ENCODE data around the gene MICAL2. TPM values are rescaled to one million over a fixed set of nuclear protein-coding genes. Genes with fewer than 3 reads are reported as not detected.

The MICAL2 gene
- total and polyA plus RNA-seq, 12 donors: 8.4 to 80.5 (median 34.1) TPM

DNA sequence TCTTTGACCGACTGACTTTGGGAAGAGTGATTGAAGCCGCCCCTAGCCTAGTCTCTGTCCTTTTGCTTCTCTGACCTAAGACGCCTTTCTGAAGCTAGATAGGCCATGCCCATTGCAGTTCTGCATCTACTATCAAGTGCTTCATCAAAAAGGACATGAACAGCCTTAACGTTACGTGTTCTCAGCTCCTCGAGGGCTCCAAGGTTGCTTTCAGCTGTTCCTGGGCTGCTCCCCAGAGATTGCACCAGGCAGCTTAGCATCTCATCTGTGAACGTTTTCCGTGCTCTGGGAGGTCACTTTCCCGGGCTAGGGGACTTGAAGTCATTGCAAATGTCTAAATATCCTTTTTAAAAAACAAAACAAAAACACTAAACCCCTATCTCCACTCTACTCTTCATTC, 13.9 kb downstream of the MICAL2 start:
- H3K4me1 ChIP-seq (replicated peaks in 1 of 2): peaks cover 0 to 28% of the 10 kb centered on the region in 2 donors
- TF ChIP-seq, protein P1, sequence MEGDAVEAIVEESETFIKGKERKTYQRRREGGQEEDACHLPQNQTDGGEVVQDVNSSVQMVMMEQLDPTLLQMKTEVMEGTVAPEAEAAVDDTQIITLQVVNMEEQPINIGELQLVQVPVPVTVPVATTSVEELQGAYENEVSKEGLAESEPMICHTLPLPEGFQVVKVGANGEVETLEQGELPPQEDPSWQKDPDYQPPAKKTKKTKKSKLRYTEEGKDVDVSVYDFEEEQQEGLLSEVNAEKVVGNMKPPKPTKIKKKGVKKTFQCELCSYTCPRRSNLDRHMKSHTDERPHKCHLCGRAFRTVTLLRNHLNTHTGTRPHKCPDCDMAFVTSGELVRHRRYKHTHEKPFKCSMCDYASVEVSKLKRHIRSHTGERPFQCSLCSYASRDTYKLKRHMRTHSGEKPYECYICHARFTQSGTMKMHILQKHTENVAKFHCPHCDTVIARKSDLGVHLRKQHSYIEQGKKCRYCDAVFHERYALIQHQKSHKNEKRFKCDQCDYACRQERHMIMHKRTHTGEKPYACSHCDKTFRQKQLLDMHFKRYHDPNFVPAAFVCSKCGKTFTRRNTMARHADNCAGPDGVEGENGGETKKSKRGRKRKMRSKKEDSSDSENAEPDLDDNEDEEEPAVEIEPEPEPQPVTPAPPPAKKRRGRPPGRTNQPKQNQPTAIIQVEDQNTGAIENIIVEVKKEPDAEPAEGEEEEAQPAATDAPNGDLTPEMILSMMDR (IDR thresholded peaks at IDR 0.05): no peak
- TF ChIP-seq POLR2A (IDR thresholded peaks at IDR 0.05): no peak
- H3K36me3 ChIP-seq (replicated peaks in 1 of 2): no peaks in the 10 kb centered on the region
- intact Hi-C loops (cut with DNase I): no loop called here
- no peak for DNase-seq
- no peaks in the 10 kb centered on the region for H3K9me3 ChIP-seq (replicated peaks in 1 of 3)
- no peaks in the 10 kb centered on the region for H3K27me3 ChIP-seq
- H3K4me3 ChIP-seq: no peak overlapping the region
- H3K27ac ChIP-seq: peak overlapping the region in 2 of 5 donors; percentile 39 to 54
- 60 to 76% (median 72%) methylated on average over 9 of the region's 9 CpGs for WGBS, 4 donors

DNA sequence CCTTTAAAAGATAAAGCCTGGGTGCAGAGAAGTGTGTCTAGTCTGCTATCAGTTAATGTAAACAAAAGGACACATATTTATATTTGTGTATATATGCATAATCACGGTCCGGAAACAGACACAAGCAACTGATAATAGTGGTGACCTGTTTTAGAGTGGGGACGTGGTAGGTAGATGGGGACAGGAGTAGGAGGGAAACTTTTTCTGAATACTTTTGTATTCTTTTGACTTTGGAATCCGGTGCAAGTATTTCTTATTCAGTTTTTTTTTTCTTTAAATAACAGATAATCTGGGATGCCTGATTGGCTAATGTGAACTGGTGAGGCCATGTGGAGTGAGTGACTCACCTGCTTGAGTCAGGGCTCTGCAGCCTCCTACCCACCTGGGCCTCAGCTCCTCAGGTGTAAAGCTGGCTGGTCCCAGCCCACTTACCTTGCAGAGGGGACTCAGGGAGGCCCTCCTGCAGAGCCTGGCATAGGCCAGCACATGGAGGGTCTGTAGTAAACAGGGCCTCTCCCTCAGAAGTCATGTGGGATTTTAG, 15.3 kb downstream of the MICAL2 start:
- WGBS, 4 donors: 70 to 85% (median 80%) methylated on average over 4 of the region's 4 CpGs
- no peak for DNase-seq
- no peaks in the 10 kb centered on the region for H3K36me3 ChIP-seq (replicated peaks in 1 of 2)
- TF ChIP-seq POLR2A (IDR thresholded peaks at IDR 0.05): no peak
- TF ChIP-seq, protein P1 (IDR thresholded peaks at IDR 0.05): no peak
- H3K9me3 ChIP-seq (replicated peaks in 1 of 3): no peaks in the 10 kb centered on the region
- H3K27ac ChIP-seq: no peak overlapping the region
- H3K4me3 ChIP-seq: no peak overlapping the region
- no peaks in the 10 kb centered on the region for H3K27me3 ChIP-seq
- intact Hi-C loops (cut with DNase I): no loop called here
- H3K4me1 ChIP-seq (replicated peaks in 1 of 2): peaks cover 0 to 25% of the 10 kb centered on the region in 2 donors

DNA sequence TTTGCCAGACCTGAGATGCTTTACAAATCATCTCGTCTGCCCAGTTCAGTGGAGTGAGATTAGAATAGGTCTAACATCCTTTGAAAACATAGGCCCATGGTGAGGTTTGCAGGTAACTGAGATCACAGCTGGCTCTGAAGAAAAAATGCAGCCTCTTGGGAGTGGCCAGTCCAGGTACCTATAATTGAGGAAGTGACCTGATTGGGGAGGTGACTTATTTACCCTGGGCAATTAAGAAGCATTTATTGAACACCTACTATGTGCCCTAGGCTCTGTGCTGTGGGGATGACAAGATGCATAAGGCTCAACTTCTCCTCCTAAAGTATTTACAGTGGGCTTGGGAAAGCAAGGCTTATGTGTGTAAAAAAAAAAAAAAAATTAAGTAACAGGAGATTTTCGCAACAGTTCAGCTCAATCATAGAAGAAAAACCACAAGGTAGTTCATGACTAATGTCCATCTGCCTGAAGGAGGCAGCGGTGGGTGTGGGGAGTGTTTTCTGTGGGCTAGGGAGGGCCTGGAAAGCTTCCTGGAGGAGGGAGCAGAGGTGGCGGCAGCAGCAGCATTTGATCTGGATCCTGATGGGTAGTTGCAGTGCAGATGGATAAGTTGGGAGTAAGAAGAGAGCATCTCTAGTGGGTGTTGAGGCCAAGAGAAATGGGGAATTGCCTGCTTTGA, 16.1 kb downstream of the MICAL2 start:
- intact Hi-C loops (cut with DNase I): no loop called here
- H3K4me1 ChIP-seq (replicated peaks in 1 of 2): peaks cover 0 to 25% of the 10 kb centered on the region in 2 donors
- no peaks in the 10 kb centered on the region for H3K27me3 ChIP-seq
- no peaks in the 10 kb centered on the region for H3K36me3 ChIP-seq (replicated peaks in 1 of 2)
- no peak overlapping the region for H3K4me3 ChIP-seq
- no peak for TF ChIP-seq POLR2A (IDR thresholded peaks at IDR 0.05)
- TF ChIP-seq, protein P1 (IDR thresholded peaks at IDR 0.05): no peak
- no peak overlapping the region for H3K27ac ChIP-seq
- H3K9me3 ChIP-seq (replicated peaks in 1 of 3): no peaks in the 10 kb centered on the region
- WGBS, 4 donors: 56 to 72% (median 66%) methylated on average over 4 of the region's 4 CpGs
- DNase-seq: no peak

DNA sequence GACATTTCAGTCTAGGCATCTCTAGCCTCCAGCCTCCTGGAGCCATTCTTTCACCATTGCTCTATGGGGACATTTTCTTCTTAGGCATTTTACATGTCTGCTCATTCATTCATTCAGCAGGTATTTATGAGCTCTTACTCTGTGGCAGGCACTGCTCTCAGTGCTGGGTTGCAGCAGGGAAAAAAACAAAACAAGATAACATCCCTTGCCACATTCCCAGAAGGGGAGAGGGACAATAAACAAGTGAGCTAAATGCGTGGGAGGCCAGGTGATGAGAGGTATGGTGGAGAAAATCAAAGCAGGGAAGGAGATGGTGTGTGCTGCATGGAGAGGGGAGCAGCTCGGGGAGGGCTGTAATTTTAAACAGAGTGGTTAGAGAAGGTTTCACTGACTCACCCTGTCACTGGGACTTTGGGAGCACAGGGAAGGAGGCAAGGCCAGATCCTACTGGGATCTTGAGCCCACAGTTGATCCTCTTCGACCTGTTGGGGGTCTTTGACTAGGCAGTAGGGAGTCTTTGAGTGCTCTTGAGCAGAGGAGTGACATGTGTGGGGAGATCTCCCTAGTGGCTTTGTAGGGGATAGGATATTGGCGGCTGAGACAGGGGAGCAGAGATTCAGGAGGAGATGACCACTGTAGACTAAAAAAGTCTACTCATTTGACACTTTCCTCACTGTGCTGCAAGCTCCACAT, 17.0 kb downstream of the MICAL2 start:
- H3K36me3 ChIP-seq (replicated peaks in 1 of 2): no peaks in the 10 kb centered on the region
- DNase-seq: no peak
- H3K4me1 ChIP-seq (replicated peaks in 1 of 2): peaks cover 0 to 25% of the 10 kb centered on the region in 2 donors
- no peaks in the 10 kb centered on the region for H3K27me3 ChIP-seq
- no peak for TF ChIP-seq POLR2A (IDR thresholded peaks at IDR 0.05)
- TF ChIP-seq, protein P1 (IDR thresholded peaks at IDR 0.05): no peak
- H3K4me3 ChIP-seq: no peak overlapping the region
- no peak overlapping the region for H3K27ac ChIP-seq
- H3K9me3 ChIP-seq (replicated peaks in 1 of 3): no peaks in the 10 kb centered on the region
- intact Hi-C loops (cut with DNase I): no loop called here
- WGBS, 4 donors: 77 to 89% (median 84%) methylated on average over 4 of the region's 4 CpGs
